Tongue (tissue), 2 donors: ENCODE results near the gene DPY19L2. TPM values are rescaled to one million over a fixed set of nuclear protein-coding genes. Genes with fewer than 3 reads are reported as not detected.

Source experiments
- DNase-seq: peaks from one replicate; pipeline ENCODE4 v3.0.0-alpha.2; 2015
- total RNA-seq: library from RNA; depleted of rRNA; stranded (reverse); fragments of >200 nt; gene quantifications from one replicate; pipeline ENCODE4 v1.2.3, GENCODE V29; 2014

Gene DPY19L2
- total RNA-seq, 1 donor from 2014 or later: 19.1 TPM

DNA sequence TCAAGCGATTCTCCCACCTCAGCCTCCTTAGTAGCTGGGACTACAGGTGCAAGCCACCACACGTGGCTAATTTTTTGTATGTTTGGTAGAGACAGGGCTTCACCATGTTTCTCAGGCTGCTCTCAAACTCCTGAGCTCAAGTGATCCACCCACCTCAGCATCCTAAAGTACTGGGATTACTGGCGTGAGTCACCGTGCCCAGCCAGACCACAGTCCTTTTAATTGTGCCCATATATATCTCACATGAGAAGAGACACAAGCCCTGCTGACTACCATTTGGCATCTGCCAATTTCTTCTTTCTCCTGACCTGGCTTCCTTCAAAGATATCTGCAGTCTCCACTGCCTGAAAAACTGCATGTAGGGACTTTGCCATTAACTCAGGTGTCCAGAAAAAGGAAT is 142.5 kb downstream of the DPY19L2 start:
- DNase-seq: no peak

DNA sequence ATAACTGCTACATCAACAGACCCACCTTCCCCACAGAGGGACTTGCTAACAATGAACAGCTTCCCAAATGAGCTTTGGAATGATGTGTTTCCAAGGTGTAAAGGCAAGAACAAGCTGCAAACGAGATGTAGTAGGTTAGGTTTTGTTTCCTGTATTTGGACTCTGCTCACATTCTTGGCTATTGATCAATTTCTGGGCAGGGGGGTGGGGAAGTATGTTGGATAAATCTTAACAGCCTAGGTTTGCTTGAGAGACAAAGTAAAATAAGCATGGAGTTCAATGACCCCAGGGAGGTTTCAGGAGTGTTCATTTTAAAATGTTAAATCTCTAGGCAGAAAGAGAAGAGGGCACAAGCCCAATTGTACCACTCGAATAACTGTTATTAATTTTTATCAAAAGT is 146.6 kb downstream of the DPY19L2 start:
- no peak for DNase-seq

Other genes starting within 250 kb of the DPY19L2 start
- 17.8 TPM for gene RXYLT1, start 111.4 kb upstream of the DPY19L2 start, total RNA-seq
- gene SRGAP1, start 176.2 kb upstream of the DPY19L2 start, total RNA-seq: 6.1 TPM